T-helper 9 cell (primary cell): Measurements from ENCODE around the gene CASS4.
A peak's percentile ranks its signal among the peaks of the same experiment; 100 is the strongest.

ENCODE experiments used
- DNase-seq: peaks from one replicate; pipeline ENCODE4 v3.0.0-alpha.2; 2020

CASS4 gene

DNA sequence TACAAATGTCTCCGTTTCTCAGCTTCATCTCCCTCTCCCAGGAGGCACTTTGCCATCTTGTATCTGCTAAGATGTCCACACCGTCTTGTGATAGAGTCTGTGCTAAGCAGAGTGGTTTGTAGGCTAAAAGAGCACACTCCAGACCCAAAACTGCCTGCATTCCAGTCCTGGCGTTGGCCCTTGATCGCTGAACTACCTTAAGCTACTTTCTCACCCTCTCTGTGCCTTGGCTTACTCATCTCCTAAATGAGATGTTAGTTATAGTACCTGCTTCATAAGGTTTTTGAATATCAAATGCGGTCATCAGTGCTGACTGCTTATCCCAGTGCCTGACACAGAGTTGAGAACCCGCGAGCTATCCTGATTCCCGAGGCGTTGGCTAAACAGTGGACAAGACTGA lies 14.0 kb downstream of the CASS4 start:
- DNase-seq: no peak

- DNase-seq: no peak
Measured at GRCh38 chr20:56426926-56427325, 14.9 kb downstream of the CASS4 start.

DNA sequence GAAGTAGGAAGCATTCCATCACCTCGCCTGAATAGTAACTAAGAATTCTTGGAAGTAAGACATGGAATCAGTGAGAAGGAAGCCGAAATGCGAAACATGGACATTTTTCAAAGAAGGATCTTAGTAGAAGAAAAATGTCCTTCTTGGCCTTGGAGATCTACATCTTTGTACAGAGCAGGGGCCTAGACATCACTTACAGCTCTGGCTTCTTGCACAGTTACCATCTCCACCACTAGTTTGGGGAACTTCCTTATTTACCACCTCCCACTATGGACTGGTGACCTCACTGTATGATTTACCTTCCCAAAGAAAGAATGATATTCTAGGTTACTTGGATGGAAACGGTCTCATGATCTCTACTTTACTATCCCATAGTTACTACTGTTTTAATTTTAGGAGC lies 15.7 kb downstream of the CASS4 start:
- no peak for DNase-seq

DNA sequence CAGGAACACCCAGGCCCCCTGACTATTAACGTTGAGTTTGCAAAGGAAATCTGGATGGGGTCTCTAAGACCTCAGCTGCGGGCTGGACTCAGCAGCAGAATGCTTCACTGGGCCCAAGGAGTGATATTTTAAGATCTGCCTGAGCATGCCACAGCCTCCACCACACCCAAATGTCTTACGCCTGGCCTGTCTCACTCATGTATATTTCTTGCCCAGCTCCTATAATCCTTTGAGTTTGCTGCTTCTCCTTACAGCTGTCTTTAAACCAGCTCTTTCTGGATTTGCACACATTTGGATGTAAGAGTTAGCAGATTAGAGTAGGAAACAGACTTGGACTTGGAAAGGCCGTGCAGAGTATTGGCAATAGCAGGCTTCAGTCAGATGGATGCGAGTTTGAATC lies 16.4 kb downstream of the CASS4 start:
- no peak for DNase-seq

GRCh38 chr20:56428881-56429280 lies 16.8 kb downstream of the CASS4 start:
- DNase-seq: no peak

GRCh38 chr20:56429502-56429901 lies 17.4 kb downstream of the CASS4 start:
- no peak for DNase-seq

DNA sequence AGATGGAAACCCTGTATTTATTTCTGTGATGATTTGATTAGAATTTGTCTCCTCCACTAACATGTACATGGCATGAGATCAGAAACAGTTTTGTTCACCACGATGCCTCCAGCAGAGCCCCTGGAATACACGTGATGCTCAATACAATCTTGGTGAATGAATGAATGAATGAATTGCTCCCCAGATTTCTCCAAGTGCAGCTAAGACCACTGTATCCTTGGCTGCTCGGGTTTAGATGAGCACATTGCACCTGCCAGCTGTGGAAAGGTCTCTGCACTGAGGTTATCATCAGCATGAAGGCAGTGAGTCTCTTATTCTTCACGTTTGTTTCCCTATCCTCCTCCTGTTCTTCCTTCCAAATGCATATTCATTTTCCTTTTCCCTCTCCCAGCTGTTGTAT lies 17.9 kb downstream of the CASS4 start:
- DNase-seq: no peak

DNA sequence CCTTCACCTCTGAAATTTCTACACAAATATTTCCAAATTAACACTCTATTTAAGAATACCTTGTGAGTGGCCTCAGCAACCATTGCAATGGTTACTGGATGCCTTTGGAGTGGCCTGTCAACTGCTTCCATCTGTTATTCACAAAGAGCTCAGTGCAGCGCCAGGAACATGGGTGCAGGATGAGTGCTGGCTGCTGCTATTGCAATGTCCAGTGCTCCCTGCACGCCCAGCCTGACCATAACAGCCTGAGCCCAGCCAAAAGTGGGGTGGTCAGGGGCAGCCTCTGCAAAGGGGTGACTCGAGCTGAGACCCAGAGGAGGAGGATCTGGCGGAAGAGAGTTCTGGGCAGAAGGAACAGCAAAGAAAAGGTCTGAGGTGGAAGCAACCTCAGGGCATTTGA lies 18.4 kb downstream of the CASS4 start:
- no peak for DNase-seq

DNA sequence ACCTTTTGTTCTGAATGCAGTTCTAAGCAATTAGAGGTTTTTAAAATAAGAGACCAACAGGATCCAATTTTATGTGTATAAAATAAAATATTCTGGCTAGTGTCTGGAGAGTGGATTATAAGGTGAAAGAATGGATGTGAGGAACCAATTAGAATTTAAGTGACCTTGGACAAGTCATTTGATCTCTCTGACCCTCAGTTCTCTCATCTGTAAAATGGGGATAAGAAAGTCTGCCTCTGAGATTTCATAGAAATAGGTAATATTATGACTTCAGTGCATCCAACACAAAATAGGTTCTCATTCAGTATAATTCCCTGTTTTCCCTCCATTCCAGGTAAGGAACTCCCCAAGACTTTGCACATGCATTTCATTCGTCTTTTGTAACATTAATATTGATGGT lies 18.9 kb downstream of the CASS4 start:
- DNase-seq: no peak

DNA sequence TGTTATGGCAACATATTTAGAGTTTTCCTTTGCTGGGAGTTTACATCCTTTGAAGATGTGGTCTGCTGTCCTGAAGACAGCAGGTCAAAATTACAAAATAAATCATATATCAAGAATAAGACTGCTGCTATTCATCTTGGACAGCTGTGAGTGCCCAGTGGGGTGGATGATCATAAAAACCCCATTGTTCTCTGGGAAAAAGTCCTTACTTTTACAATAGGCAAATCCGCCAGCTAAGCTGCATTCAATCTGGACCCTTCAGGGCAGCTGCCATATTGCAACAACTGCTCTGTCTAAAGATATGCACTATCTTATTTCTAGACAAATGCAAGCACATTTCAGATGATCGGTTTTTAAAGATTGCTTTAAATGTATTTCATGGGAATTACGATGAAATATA lies 19.4 kb downstream of the CASS4 start:
- no peak for DNase-seq

GRCh38 chr20:56433221-56433879 lies 21.3 kb downstream of the CASS4 start:
- DNase-seq: no peak

DNA sequence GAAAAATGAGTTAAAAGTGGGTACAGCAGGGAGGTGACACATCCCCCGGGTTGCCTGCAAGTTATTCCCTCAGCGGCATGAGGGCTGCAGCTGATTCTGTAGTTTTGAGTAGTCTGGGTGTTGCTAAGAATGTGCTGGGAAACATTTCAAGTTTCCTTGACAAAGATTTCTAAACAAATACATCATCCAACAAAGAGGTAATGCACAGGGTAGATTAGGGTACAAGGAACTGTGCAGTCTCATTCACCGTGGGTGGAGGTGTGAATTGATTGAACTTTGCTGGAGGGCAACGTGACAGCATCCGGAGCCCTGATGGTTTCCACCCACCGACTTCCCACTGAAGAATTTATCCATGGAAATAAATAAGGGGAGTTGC lies 21.8 kb downstream of the CASS4 start:
- no peak for DNase-seq

- DNase-seq: no peak
Measured at GRCh38 chr20:56437196-56437960, 25.3 kb downstream of the CASS4 start.

DNA sequence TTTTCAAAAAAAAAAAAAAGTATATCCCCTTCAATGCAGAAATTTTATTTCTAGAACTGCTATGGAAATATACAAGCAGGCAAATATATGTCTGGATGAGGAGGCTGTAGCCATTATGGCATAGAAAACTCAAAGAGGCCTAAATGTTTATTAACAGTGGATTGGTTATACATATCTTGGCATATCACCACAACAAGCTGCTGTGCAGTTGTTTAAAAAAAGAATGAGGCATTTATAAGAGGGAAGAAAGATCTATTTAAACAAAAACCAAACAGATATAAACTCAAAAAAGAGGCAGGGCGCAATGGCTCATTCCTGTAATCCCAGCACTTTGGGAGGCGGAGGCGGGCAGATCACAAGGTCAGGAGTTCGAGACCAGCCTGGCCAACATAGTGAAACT lies 26.2 kb downstream of the CASS4 start:
- no peak for DNase-seq

GRCh38 chr20:56439771-56440291 lies 27.8 kb downstream of the CASS4 start:
- DNase-seq: no peak

- peak; percentile 35 for DNase-seq
Measured at GRCh38 chr20:56440346-56441007, 28.4 kb downstream of the CASS4 start.

- no peak for DNase-seq
Measured at GRCh38 chr20:56442389-56443365, 30.6 kb downstream of the CASS4 start.

DNA sequence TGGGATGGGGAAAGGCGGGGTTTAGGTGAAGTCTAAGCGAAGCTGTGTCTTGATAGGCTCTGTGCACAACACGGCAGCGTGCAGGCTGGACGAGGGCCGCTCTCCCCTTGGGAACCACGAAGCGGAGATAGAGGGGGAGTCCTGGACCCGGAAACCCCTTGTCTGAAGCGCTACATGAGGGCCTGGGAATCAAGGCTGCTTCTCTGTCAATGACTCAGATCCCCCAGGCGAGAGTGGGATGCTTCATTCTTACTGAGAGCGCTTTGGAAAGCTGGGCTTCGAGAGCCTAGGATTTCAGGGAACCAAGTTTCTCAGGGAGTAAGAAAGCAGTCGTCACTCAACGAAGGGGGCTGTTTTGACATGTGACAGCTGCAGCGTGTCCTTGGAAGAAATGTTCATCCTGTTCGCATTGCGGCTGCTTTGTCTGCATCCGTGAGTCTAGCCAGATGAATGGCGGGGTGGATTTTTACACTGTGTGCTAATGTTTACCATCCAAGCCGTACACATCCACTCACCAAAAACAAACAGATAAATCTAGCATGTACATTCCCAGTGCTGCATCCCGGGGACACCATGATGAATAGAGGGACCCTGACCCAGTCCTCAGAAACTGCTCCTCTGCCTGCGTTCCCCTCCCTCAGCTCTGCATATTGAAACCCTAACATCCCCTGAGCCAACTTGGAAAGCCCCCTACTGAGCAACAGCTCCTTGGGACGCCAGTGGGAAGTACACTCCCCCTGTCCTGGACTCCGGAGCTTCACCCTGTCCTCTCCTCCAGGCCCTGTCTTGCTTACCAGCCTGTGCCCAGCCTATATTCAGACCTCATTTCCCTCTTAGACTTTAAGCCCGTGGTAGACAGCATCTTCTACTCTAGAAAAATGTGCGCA lies 31.8 kb downstream of the CASS4 start:
- no peak for DNase-seq

DNA sequence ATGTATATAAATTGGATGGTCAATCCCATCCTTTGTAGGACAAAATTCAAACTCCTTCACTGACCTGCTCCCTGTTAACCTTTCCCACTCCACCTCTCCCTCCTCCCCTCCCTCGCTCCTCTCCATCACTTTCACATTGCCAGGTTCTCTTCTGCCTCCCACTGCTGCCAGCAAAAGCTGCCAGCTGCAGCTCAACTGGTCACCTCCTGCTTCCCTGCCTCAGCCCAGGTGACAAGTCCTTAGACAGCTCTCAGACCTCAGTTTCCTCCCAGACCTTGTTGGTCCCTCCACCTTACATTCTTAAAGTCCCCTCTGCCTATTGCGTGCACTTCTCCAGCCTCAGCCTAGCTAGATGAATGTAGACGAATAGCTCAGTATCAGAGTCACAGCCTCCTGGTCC lies 33.1 kb downstream of the CASS4 start:
- no peak for DNase-seq

- DNase-seq: no peak
Measured at GRCh38 chr20:56445540-56445939, 33.5 kb downstream of the CASS4 start.

DNA sequence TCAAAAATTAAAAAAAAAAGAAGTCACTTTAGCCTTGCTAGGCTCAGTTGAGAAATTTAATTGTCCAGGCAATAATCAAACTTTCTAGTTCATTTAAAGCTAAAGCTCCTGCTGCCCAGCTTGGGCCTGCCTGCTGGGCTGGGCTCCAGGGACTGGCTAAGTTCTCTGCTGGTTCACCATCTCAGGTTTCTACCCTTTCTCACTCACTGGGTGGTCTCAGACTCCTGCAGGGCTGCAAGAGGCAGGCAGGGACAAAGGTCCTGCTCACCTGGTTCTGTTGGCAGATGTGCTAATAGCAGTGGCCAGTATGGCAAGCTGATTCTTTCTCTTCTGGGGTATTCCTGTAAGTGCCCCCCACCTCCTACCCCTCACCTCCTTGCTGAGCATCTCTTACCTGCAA lies 35.2 kb downstream of the CASS4 start:
- DNase-seq: no peak

DNA sequence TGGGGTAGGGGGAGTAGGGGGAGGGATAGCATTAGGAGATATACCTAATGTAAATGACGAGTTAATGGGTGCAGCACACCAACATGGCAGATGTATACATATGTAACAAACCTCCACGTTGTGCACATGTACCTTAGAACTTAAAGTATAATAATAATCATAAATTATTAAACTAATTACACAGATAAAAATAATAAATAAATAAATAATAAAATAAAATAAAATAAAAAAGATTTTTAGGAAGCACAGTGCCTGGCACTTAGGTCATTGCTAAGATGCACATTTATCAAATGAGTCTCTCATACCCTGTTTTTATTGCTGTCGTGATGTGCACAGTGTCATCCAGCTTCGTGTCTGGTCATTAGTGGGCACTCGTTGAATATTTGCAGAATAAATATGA lies 37.4 kb downstream of the CASS4 start:
- no peak for DNase-seq
